Suppressor macrophage (primary cell): ENCODE measurements around the gene KRT12.
A peak's percentile ranks its signal among the peaks of the same experiment; 100 is the strongest.

Experiments
- DNase-seq, 4 experiments: peaks; one replicate each; pipeline ENCODE4 v3.0.0-alpha.2; 2020 to 2022
- total RNA-seq, 17 experiments: gene quantifications; one replicate each; lab custom pipeline; 2026; ENCODE audit warnings: mixed read lengths in 6 of 17, inconsistent platforms in 3 of 17; lab: John Stamatoyannopoulos, UW

Gene KRT12
- total RNA-seq = 0 to 0.33 (median 0) reads per million in 17 experiments

DNA sequence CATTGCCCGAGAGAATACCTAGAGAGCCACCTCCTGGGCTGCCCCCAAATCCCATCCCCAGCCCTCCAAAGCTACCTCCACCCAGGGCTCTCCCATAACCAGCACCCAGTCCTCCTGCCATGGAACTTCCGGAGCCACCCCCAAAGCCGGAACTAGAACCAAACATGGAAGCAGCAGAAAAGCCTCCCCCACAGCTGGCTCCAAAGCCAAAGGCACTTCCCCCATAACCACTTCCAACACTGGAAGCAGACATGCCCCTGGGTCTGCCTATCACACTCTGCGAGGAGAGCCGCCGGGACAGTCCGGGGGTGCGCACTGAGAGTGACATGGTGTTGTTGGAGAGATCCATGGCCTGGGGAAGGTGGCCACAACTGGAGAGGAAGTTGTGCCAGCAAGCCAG lies at the start of gene KRT12:
Gene KRT12, minus strand, starts transcription at position 386 of the 400 bp plus-strand sequence. Its CDS starts 37 bp downstream, at position 349.
- no peak for DNase-seq

- DNase-seq = no peak
Observed at GRCh38 chr17:40916366-40916765, 49.3 kb upstream of the KRT12 start.

DNA sequence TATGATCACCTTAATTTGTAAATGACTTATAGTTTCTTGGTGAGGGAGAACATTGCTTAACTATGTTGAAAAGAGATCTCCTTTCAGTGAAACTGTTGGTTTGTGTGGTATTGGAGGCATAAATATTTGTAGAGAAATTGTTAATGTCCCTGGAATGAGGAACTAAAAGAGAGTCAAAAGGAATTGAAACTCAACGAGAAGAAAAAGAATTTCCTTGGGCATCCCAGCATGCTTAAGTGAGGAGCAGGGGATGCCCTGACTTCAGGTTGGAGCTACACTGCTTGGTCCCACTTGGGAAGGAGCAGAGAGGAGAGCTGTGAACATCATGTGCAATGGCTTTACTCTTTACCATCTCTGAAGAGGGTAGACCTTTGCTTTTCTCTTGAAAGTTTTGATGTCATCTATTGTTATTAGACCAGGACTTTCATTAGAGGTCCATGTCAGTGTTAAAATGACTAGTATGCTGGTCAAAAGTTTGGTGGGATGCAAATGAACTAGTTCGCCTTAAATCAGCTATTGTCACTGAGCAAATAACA lies 48.8 kb upstream of the KRT12 start:
- peak; percentile 24 to 76 (median 44) for DNase-seq

DNA sequence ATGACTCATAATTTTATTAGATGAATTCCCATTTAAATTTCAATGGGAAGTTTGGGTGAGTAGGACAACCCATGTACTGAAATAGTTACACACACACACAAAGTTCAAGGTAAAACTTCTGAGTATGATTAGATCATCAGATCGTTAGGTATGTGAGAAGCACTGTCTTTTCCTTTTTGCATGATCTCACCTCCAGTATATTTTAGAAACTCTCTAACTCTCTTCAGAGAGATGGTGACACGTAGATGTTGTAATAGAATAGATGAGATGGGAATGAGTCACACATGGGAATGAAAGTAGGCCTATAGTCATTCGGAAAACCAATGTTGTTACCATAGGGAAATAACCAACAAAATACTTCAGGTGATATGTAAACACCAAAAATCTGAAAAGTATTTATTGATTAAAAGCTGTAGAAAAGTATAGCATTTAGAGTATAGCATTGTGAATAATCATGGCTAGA lies 48.2 kb upstream of the KRT12 start:
- peak in 3 of 4 experiments; percentile 16 to 82 (median 72) for DNase-seq

DNA sequence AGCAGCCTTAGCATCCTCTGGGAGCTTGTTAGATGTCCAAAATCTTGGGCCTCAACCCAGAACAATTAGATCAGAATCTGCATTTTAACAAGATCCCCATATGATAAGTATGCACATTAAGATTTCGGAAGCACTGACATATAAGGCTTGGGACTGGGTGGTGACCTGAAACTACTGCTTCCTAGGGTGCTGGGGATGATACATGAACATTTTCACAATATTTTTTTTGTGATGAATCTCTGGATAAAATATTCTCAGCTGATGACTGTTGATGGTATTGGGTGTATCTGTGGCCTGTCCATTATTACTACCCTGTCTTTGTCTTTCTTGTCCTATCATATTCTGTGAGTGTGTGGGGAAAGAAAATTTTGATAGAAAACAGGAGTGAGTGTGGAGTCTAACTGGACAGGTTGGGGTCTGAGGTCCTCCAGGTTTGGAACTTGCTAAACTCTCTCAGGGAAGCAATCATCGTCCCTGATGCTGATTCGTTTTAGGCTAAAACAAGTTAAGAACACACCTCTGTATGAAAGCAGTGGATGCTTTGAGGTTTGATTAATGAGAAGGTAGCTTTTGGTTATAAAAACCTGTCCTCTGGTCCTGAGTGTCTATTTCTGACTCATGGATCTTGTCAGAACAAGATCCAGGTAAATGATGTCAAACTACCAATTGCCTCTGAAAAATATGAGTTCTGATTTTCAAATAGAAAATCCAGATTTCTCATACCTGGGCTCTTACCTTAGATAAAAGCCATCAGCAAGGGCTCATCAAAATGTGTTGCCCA lies 47.2 kb upstream of the KRT12 start:
- no peak for DNase-seq

DNA sequence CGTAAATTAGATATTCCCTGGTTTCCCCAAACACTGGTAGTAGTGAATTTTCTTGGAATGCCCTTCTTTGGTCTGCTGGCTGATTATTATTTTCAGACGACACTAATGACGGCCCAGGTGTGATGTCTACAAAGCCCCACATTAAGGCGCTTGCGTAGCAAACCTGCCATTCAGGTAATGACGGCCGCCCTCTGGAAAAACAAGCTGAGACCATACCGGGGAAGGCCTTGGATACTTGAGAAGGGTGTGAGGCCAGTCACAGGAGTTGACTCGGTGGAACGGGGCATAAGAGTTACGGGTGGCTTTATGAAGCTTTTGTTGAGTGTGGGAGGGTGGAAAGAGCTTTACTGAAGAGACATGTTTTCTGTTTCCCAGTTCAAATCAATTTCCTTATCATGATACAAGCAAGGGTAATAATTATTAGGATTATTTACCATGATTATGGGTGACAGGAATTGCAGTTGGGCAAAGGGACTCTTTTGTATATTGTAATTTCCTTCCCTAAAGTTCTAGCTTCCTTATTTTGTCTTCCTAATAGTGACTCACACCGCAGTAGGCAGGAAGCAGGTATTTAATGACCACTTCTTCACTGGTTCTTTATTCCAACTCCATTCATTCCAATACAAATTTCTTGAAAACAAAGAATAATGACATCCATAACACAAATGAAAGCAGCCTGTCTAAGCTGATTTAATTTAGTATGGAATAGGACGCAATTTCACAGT lies 45.6 kb upstream of the KRT12 start:
- DNase-seq = peak in 3 of 4 experiments; percentile 30 to 68 (median 65)

GRCh38 chr17:40910441-40910841 lies 43.4 kb upstream of the KRT12 start:
- no peak for DNase-seq

- DNase-seq = peak in 3 of 4 experiments; percentile 58 to 65 (median 58)
Observed at GRCh38 chr17:40909755-40910154, 42.7 kb upstream of the KRT12 start.

DNA sequence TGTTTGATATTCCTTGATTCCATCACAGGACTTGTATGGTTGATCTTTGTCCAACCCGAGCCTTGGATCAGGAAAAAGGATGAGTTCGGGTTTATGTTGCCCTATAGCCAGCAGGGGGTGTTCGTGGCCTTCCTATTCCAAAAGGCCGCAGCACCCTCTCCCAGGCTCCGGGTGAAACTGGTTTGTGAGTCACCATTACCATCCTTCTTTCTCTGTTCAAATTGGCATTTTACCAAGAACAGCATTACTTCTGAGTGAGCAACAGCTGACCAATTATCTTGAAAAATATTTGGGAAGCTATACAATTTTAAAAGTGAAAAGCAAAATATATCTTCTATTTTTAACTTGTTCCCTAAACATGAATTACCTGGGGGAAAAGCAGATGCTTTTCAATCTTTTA lies 42.3 kb upstream of the KRT12 start:
- DNase-seq = peak; percentile 84 to 94 (median 89)

GRCh38 chr17:40906613-40907012 lies 39.6 kb upstream of the KRT12 start:
- no peak for DNase-seq

GRCh38 chr17:40905370-40905769 lies 38.3 kb upstream of the KRT12 start:
- no peak for DNase-seq

GRCh38 chr17:40903129-40903847 lies 36.3 kb upstream of the KRT12 start:
- DNase-seq = peak; percentile 25 to 69 (median 62)

- DNase-seq = no peak
Observed at GRCh38 chr17:40902498-40902897, 35.5 kb upstream of the KRT12 start.

GRCh38 chr17:40901981-40902474 lies 35.0 kb upstream of the KRT12 start:
- no peak for DNase-seq

DNA sequence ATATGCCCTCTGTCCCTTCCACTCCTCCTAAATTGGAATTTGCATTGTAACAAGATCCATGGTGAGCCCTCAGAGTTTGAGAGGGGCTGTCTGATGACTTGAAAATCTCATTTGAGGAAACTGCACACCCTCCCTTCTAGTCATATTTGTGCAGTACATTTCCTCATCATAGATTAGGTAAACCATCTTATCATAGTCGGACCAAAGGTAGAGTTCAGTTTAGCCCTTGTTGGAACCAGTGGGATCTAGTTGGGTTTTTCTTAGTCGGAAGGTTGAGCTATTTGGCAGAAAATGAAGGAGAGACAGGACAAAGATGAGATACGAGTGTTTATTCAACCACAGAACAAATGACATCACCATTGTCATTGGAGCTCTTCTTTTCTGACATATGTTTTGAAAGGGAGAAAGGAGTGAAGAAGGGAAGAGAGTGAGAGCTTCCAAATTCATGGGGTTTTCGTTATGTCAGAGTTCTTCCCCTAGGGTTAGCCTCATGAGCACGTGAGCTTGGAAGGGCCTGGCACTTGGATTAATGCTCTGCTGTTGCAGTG lies 33.9 kb upstream of the KRT12 start:
- no peak for DNase-seq

GRCh38 chr17:40896916-40897455 lies 30.0 kb upstream of the KRT12 start:
- DNase-seq = no peak

GRCh38 chr17:40895106-40895730 lies 28.2 kb upstream of the KRT12 start:
- DNase-seq = peak in 2 of 4 experiments; percentile 21 to 40

DNA sequence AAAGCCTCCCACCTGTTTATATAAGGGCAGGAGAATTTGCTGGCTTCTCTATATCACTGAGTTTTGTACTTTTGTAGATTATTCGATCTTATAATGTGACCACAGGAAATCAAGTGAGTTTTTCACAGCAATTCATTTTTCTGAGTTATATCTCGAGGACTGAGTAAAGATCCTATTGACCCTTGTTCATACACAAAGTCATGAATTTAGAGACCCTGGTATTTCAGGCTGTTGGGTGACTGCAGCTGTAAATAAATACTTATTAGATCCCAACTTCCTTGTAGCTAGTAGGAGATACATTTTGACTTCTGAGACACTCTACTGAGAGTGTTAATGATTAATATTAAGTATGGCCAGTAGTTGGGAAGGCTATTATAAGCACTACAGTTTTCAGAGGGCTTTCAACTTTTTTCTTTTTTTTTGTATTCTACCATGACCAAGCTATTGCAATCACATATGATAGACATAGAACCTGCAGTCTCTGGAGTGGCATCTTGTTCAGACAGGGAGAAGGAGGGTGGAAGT lies 21.2 kb upstream of the KRT12 start:
- no peak for DNase-seq

DNA sequence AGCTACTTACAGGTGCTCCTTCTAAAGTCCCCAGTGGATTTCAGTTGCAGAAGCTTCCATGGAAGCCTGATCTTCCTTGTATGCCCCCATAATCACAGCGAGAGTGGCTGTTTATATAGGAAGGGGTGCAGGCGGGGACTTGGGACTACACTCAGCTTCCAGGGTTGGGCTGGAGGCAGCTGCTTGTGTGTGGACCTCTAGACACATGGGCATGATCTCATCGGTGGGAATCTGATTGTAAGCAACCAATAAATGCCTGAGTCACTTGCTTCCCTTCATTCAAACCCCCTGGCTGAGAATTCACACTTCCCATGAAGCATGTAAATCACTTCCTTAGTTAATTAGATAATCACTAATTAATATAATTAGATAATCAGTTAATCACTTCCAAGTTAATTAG lies 19.1 kb upstream of the KRT12 start:
- no peak for DNase-seq

DNA sequence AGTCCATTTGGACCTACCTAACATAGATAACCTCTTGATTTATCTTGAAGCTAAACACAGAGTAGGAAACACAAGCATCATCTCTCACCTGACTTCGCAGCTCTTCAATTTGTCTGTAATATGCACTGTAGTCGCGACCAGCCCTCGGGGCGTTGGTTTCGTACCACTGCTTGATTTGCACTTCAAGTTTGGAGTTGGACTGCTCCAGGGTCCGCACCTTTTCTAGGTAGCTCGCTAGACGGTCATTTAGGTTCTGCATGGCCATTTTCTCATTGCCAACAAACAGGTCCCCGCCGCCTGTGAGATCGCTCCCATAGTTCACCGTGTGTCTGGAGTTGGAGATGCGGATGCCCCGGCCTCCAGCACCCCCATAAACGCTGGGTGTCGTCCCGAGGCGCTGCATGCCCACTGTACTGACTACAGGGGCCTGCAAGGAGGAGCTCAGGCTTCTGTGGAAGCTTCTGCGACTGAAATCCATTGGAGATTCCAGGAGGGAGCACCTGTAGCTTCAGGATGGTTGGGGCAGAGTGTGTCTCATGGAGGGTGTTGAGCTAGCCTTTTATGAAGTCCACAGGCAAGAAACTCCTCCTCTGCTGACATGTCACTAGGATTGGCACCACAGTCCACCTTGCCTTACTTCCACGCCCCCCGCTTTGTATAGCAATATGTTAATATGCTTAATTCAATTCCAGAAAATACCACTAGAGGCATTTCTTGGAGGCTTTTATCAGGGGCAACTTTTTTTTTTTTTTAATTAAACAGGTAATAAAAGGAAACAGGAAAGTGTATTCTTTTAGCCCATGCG lies 17.9 kb upstream of the KRT12 start, which contains the start of gene KRT20:
Gene KRT20, minus strand, starts transcription at position 535 of the 805 bp plus-strand sequence. Its CDS starts 57 bp downstream, at position 478.
- DNase-seq = no peak
